CD4-positive, alpha-beta T cell treated with Interferon alpha-2 for 1 hour (primary cell): ENCODE data around the gene ASB11.
A peak's percentile ranks its signal among the peaks of the same experiment; 100 is the strongest.
"Not testable (repeated sequence)": the region's sequence is repeated elsewhere in the genome, so short reads cannot be mapped to it uniquely, and the experiment has no call there.

Experiments
- DNase-seq, 2 donors: peaks; one replicate each; pipeline ENCODE4 v3.0.0-alpha.2; 2020 to 2022

ASB11 gene

DNA sequence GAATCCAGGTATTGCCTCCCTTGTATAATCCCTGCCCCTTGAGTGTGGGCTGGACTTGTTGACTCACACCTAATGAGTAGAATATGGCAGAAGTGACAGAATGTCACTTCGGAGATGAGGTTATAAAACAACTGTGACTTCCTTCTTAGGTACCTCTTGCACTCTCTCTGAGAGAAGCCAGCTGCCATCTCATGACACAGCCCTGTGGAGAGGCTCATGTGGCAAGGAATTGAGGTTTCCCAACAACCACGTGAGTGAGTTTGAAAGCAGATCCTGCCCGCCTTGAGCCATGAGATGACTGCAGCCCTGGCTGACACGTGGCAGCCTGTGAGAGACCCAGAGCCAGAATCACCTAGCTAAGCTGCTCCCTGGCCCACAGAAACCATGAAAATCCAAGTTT, 13.5 kb downstream of the ASB11 start:
- peak in 1 of 2 donors; percentile 59 for DNase-seq

DNA sequence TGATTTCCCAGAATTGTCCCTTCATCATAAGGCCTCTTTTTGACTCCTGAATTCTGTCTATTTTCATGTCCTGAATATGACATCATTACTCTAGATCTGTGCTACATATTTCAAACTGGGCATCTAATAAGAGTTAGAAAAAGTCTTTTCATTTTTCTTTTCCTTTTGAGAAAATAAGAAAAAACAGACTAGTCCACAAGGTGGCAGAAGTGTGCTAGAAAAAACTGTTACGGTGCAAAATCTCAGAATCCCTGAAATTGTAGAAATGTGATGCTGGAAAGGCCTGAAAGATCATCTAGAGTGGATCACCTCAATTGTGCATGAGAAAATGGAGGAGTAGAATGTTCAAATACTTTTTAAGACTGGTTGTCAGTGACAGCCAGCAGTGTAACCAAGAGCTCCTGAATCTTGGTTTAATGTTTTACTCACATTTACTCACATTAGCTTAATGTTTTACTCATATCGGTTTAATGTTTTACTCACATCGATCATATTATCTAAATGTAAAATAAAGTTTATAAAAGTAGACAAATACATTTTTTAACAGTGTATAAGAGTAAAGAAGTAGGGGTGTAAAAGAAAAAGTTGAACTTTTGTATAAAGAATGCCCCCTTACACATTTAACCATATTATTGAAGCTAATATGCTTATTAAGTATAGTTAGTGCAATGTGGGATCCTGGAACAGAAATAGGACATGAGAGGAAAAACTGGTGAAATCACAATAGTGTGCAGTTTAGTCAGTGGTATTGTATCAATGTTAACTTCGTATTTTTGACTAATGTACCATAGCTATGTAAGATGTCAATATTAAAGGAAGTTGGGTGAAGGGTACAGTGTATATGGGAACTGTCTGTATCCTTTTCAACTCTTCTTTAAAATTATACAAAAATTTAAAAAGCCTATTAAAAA, 15.2 kb downstream of the ASB11 start:
- peak in 1 of 2 donors; percentile 5 for DNase-seq

DNA sequence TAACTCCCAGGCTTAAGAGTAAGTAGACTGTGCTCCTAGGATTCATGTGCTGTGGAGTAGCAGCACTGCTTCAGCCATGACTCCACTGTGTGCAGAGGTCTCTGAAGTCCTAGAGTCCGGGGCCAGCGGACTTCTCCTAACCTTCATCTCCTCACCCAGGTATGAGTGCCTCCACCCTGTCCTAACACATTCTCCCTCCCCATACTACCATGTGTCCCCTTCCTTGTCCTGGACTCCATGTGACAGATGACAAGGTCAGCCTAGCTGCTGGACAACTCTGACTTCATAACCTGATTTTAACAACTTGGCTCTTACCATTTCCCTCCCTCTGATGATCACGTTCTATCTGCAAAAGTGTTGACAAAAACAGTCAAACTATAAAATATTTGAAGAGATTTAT, 16.7 kb downstream of the ASB11 start:
- no peak for DNase-seq

DNA sequence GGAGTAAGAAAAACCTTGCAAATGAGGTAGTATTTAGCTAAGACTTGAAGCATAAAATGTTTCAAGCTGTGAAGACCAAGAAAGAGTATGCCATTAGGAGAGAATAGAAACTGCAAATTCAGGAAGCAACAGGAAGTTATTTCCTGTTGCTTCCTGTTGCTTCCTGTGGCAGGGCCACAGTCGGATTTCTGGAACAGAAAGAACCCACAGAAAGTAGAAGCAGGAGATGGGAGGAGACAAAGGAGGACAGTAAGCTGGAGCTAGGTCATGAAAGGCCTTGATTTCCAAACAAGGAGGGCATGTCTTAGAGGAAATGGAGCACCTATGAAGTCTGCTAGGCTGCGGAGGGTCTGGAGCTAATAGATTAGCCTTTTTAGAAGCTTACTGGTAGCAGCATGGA, 17.2 kb downstream of the ASB11 start:
- no peak for DNase-seq

DNA sequence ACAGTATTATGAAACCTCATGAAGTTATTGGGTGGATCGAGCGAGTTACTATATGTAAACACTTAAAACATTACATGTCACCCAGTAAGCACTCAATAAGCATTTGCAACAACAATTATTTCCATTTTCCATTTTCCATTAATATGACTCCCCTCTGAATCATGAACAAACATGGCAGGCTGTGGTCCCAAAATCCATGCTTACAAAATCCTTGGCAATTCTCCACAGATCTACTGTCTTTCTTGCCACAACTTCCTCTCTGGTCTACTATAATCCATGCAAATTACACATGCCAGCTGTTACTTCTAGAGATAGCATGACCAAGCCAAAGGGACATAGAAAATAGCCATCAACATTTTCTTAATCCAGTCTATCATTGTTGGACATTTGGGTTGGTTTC, 22.0 kb downstream of the ASB11 start:
- DNase-seq = no peak

DNA sequence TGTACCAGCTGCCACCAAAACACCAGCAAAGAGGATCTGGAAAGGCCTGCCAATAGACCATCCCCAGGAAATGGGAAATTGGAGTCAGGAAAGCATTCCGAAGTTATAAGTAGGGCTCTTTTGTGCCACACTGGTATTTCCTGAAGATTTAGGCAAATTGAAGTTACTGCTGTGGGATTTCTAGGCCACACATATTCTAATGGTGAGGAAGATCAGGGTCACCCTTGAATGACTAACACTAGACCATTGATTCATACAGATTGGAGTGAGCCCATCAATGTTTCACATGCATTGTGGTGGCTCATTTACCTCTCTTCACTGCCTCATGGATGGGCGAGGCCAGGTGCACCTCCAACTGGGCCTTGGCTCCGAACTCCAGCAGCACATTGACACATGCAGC, 22.6 kb downstream of the ASB11 start:
- no peak for DNase-seq

DNA sequence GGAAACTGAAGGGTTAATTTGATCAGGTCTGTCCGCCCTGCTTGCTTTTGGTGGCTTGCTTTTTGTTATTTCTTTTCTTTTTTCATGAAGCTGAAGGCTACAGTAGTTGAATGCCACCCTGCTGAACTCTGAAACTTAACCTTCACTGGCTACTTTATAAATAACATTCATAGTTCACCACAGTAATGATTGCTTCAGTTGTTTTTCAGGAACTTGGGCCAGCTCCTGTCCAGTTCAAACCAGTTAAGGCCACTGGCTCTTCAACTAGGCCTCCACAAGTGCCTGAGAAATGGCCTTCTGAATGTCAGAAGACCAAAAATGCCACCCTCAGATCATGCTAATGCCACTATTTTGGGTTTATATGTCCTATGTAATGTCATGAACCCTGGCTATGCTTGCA, 37.8 kb downstream of the ASB11 start:
- no peak for DNase-seq

DNA sequence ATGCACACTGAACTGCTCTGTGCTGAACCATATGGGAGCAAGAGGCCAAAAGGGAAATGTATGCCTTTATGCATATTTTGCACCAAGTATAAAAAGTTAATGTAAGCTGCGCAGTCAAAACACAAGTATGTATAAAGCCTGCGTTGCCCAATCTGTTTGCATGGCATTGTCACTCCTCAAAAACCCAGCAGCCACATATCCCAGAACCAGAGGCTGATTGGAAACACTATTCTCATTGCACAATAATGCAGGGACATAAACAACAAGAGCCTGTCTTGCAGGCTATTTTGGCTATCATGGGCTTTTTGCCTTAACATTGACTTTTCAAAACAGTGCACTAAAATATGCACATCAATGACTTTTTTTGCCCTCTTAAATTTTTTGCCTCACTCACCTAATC, 40.5 kb downstream of the ASB11 start:
- DNase-seq = no peak

DNA sequence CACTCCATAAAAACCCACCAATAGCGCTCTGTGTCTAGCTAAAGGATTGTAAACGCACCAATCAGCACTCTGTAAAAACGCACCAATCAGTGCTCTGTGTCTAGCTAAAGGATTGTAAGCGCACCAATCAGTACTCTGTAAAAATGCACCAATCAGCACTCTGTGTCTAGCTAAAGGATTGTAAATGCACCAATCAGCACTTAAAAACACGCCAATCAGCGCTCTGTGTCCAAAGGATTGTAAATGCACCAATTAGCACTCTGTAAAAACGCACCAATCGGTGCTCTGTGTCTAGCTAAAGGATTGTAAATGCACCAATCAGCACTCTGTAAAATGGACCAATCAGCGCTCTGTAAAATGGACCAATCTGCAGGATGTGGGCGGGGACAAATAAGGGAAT, 42.2 kb downstream of the ASB11 start:
- DNase-seq = not testable (repeated sequence)

DNA sequence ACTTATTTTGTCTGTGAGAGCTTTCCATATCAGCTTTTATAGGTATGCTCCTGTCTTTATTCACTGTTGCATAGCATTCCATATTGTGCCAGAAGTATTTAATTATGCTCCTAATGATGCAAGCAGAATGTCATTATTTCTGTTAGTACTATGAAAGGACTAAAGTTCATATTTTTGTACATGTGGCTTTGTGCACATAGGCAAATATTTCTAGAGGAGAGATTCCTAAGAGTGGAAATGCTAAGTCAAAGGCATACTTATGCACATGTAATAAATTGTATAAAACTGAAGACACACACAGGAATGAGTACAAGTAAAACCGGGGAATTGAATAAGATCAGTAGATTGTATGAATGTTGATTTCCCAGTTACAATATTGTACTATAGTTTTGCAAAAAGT, 43.7 kb downstream of the ASB11 start:
- no peak for DNase-seq

DNA sequence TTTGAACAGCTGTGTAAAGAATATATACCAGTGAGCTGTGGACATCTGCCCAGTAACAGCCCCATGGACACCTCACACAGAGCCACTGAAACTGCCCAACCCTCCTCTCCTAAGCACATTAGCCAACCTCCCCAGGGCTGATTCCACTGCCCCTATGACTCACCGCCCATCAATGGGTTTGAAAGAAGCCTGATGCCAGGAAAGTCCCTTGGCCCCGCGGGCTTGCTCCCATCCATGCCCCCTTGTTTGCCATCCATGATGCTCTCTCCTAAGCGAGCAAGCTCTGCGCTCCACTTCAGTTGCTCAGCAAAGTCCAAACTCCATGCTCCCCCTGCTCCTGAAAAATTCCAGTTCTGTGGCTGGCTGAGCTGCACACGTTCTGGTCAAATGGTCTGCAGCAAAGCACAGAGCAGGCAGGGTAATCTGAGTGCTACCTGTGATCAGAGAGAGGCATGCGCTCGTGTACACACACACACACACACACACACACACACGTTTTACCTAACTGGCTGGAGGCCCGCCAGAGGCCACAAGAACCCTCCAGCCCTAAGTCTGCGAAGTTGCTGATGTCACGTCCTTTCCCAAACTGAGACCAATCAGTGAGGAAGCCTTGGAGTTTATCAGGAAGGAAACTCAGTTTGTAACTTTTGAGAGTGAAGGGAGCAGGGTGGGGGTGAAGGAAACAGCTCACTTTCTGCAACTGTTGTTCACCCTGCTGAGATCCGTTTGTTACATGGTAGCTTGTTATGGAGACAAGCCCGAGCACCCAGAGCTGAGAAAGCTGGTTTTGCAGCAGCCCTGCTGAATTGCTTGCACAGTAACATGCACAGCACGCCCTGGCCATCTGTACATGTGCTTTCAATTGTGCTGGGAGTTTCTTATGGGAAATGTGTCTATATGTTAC, 45.6 kb downstream of the ASB11 start, which contains the start of gene ASB9:
Gene ASB9, minus strand, starts transcription at position 466 of the 904 bp plus-strand sequence. Its CDS starts 209 bp downstream, at position 257.
- peak; percentile 8 to 45 for DNase-seq

DNA sequence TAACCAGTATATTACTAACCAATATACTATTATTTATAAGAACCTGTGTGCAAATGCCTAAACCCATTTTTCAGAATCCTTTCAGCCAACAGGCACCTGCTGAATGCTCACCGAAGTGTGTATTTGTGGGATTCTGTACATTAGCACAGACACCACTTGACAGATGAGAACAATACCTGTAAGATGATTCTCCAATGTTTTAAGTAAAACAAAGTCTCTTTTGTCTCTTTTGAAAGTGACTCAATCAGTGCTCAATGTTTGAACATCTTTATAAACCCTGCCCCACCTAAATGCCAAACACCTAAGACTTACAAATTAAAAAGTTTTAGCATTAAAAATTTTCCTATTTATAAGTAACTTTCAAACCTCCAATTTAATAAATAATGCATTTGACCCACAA, 46.3 kb downstream of the ASB11 start:
- DNase-seq = no peak

DNA sequence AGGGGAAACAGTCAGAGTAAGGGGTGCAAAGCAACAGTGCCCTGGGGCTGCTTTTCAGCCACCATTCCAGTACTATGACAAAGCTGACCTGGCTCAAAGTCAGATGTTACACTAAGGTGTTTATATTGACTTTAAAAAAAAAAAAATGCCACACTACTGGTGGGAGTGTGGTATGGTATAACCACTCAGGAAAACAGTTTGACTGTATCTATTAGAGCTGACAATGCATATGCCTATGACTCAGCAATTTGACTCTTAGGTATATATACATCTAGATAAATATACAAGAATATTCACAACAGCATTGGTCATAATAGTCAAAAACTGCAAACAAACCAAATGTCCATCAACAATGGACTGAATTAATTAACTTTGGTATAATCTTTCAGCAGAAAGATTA, 60.6 kb downstream of the ASB11 start:
- no peak for DNase-seq

DNA sequence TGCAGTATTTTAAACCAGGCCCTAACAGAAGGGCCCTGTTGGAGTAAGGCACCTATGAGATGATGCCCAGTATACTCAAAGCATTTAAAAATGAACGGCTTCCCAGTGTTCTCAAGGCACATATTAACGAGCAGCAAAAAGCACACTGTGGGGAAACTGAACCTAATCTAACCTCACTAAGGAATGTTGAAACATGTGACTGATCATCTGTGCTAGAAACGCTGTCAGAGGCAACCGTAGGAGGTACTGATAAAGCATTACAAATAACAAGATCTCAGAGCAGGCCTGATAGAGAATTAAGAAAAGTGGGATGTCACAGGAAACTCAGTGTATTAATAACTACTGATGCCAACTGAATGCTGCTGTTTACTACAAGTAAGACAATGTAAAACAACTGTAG, 69.5 kb downstream of the ASB11 start:
- no peak for DNase-seq

DNA sequence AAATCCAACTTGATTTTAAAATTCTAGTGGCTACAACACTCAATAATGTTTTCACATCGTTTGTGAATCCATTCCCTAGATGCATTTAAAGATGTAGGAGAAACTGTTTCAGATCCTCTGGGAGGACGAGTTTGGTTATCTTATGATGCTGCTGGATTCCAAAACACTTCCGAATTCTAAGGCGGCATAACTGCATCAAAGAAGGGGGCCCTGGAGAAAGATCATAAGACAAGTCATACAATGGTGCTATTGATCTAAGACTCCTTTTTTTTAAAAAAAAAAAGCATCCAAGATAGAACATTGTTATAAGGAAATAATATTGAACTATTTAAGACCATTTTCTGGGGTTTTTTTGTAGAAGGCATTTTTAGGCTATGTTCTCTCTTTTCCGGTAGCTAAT, 71.0 kb downstream of the ASB11 start:
- DNase-seq = no peak

DNA sequence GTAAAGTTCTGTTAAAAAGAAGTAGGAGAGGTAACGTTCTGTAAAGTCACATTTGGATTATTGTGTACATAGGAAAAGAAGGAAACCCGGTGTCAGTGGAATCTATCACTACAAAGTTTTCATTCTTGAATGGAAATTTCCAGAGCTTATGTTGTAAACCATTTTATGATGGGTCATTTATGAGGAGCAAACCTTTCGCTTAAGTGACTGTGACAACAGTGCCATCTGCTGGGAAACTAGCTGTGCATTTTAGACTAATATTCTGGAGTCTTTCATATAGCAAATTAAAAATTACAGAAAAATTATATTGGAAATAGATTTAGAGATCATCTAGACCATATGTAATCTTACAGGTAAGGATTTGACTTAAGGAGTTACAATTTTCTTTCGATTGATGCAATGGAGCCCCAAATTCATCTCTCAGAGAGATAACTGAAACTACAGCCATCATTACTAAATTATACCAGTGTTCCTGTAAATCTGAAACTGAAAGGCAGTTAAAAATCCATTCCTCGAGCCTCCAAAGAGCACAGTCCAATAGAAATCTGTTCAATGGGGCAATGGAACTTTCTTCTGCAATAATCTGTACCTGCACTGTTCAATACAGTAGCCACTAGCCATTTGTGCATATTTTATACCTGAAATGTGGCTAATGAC, 72.4 kb downstream of the ASB11 start:
- peak; percentile 15 to 56 for DNase-seq

DNA sequence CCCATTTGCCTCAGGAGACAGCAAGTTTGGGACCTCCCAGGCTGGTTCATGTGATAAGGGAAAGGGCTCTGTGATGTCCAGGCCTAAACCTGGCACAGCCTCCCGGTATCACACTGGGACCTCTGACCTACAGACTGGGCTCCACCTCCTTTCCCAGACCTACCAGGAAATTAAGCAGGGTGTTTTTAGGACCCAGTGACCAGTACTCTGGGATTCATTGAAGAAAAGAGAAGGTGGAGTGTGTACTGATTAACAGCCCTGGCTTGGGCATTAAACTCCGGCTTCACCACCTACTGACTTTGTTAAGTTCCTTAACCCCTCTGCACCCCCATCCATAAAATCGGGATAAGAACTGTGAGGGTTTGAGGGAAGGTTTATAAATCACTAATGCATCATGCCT, 74.1 kb downstream of the ASB11 start:
- no peak for DNase-seq

DNA sequence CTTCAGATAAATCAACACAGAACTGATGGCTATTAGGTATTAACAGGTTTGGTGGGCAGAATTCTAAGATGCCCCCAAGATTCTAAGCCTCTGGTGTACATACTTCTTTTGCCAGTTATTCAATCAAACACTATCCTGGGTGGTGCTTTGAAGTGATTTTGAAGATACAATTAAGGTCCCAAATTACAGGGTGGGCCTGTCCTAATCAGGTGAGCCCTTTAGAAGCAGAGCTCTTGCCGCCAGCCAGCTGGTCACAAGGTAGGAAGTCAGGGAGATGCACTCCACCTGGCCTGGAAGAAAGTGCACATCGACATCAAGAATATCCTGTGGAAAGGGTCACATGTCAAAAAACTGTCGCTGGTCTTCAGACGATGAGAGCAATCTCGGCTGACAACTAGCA, 75.0 kb downstream of the ASB11 start:
- no peak for DNase-seq

DNA sequence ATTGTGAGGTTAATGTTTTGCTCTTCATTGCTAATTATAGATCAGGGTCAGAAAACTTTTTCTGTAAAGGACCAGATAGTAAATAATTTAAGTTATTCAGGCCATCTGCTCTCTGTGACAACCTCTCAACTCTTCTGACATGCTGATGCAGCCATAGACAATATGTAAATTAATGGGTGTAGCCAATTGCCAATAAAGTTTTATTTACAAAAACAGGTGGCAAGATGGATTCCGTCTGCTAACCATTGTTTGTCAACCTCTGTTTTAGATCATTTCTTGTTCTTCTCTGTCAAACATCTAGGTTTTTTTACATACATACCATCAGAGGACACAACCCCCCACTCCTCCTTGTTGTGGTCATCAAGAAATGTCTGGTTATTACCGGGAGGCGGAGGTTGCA, 79.3 kb downstream of the ASB11 start:
- no peak for DNase-seq

DNA sequence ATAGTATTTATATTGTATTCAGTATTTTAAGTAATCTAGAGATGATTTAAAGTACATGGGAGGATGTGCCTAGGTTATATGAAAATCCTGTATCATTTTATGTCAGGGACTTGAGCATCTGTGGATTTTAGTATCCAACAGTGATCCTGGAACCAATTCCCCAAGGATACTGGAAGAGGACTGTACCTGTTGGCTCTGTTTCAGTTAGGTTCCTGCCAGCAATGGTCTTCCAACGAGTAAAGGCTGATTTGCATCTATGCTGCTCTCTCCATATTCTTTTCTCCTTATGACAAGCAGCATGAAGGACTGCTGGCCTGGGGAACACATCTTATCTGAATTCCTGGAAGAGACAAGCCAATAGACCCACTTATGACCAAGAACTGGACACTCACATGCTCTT, 80.4 kb downstream of the ASB11 start:
- no peak for DNase-seq

DNA sequence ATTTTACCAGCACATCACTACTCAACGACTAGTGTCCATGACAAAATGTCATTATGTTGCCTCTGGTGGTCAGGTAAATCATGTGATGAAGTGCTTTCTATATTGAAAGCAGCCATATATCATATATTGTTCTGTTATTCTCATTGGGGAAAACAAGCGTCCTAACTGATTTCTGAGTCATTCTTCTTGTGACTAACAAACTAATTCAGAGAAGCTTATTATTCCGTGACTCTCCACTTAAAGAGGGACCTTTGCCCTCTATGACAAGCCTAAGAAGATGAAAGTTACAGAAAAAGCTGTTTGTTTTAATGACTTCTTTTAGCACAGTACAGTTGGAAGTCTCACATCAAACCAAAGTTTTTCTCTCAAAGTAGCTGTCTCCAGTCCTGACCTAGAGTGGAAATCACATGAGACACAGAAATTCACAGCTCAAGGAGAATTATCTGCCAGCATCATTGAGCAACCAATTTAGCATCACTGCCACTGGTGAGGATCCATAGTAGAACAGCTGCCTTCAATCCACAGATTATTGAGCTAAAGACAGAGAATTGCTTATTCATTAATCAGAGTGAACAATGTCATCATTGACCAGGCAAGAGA, 81.9 kb downstream of the ASB11 start:
- no peak for DNase-seq
